ENCODE data around the gene NEFH.

- no peak for TF ChIP-seq CTCF (IDR thresholded peaks at IDR 0.05)
- no peak for TF ChIP-seq POLR2A (IDR thresholded peaks at IDR 0.05)
Observed at GRCh38 chr22:29484642-29485041, 4.6 kb downstream of the NEFH start.
